Activated naive CD4-positive, alpha-beta T cell treated with Interleukin-2 at 50 U/mL for 16 hours (primary cell): Measurements from ENCODE around the gene SDHAF2.
"Not testable (repeated sequence)": the region's sequence is repeated elsewhere in the genome, so short reads cannot be mapped to it uniquely, and the experiment has no call there.

Experiments used
- DNase-seq: peaks from one replicate; pipeline ENCODE4 v3.0.0-alpha.2; 2020

The SDHAF2 gene

GRCh38 chr11:61429346-61429690 is 606 bp upstream of the SDHAF2 start:
- DNase-seq = peak; percentile 69

- DNase-seq = not testable (repeated sequence)
These were observed 915 bp downstream of the SDHAF2 start for GRCh38 chr11:61430839-61431238.

- no peak for DNase-seq
These were observed 7.6 kb downstream of the SDHAF2 start for GRCh38 chr11:61437496-61437895.

DNA sequence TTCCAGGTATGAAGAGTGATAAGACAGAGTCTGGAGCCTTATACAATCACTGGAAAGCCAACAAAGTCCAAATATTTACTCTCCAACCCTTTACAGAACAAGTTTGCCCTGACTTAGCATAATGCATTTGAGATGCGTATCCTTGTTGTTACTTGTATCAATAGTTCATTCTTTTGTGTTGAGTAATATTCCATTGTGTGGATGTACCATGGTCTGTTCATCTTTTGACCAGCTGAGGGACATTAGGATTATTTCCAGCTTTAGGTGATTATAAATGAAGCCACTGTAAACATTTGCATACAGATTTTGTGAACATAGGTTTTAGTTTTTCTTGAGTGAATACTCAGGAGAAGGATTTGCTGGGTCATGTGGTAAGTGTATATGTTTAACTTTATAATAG is 9.7 kb downstream of the SDHAF2 start:
- DNase-seq = no peak

DNA sequence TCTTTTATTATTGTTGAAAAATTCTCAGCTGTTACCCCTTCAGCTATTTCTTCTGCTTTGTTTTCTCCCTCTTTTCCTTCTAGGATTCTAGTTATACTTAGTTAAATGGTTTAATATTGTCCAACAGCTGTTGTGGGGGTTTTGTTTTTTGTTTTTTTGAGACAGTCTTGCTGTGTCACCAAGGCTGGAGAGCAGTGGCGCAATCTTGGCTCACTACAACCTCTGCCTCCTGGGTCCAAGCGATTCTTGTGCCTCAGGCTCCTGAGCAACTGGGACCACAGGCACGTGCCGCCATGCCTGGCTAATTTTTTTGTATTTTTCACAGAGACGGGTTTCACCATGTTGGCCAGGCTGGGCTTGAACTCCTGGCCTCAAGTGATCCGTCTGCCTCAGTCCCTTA is 12.7 kb downstream of the SDHAF2 start:
- no peak for DNase-seq

- no peak for DNase-seq
These were observed 15.6 kb downstream of the SDHAF2 start for GRCh38 chr11:61445516-61445915.

GRCh38 chr11:61446211-61446651 is 16.3 kb downstream of the SDHAF2 start:
- peak; percentile 83 for DNase-seq

DNA sequence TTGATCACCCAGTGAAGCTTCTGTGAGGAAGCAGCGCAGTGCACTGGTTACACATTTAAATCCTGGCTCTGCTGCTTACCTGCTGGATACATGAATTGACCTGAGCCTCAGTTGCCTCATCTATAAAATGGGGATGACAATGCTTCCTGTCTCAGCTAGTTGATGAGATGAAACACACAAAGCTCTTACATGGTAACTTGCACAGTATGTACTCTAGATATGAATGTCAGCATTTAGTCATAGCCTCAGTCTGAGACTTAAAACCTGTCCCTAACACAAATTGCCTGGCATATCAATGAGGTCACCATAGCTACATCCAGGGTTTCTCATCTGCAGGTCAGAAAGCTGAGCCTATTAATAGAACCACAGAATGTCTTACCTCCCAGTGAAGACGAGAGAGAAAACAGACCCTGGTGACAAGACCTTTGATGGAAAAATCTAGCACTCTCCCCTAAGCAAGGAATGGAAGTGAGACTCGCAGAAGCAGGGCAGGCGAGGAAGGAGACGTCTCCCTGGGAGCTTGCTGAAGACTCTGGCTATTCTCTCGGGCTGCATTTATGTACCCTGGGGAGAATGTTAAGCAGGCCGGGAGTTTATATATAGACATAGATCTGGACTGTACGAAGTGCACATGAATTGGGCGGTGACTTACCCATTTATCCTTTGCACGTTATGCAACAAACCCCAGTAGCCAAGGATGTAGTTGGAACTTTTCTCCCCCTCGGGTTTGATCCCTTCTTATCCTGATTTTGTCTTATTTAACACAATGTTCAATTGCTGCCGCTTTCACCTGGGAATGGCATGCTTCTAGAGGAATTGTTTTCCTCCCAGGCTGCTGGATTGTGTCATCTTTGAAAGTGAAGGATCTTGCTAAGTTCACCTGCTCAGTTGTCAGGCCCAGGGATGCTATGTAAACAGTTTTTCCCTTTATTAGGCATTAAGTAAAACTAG is 18.0 kb downstream of the SDHAF2 start:
- no peak for DNase-seq

DNA sequence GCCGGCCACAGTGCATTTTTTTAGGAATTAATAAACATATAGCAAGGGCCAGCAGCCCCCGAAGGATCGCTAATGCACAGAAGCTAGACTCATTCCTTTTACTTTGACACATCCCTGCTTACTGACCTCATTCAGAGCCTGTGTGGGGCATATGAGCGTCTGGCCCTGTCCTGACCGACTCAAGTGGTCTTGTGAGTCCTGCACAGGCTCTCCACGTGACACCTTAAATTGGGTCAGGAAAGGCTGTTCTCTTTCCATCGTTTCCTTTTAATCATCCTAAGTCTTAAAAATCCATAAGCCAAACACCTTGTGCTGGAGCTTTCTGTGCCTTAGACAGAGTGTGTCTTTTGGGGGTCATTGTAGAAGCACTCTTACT is 18.6 kb downstream of the SDHAF2 start:
- no peak for DNase-seq

- DNase-seq = no peak
These were observed 22.9 kb downstream of the SDHAF2 start for GRCh38 chr11:61452825-61453224.

DNA sequence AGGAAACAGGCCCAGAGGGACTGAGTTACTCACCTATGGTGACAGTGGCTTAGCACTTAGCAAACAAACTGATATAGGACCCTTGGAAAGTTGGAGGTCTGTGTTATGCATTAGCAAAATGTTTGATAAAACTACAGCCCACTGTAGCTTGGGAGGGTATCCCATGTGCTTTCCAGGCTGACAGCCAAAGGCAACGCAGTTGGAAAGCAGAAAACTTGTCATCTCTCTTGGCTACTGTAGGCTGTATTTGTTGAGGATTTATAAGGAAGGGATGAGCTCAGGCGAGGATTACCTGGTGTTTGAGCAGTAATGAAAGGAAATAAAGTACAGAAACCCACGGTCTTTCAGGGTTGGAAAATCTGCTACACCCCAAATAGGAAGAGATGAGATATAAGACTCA is 23.8 kb downstream of the SDHAF2 start:
- no peak for DNase-seq

DNA sequence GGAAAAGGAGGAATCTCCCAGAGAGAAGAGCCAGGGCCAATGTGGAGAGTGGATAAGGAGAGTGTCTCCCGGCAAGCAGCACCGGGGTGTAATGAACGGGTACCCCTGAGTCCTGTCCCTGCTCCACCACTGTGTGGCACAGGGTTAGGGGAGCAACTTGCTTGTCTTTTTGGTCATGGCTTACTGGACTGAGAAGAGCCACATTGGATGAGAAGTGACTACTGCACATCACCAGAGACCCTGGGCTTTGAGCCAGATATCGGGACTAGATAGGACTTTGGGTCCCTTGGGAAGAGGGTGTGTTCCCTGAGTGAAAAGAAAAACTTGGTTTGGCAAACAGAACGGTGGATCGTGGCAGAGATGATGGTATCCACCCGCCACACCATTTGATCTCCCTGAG is 24.6 kb downstream of the SDHAF2 start:
- no peak for DNase-seq

DNA sequence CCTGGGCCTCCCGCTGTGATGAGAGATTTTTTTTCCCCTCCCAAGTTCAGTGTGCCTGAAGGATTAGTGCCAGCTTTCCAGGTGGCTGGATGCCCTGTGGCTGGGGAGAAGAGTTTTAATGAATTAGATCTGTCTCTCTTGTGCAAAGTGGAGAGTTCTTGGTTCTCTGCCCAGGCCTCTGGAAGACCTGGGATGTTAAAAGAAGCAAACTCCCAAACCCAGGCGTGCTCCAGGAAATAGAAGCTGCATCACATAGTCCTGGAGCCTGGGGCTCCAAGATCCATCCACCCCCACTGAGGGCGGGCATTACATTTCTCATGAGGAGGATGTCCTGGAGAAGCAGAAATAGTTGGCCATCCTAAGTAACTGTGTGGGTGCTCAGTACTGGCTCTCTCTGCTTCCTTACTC is 30.6 kb downstream of the SDHAF2 start:
- no peak for DNase-seq

DNA sequence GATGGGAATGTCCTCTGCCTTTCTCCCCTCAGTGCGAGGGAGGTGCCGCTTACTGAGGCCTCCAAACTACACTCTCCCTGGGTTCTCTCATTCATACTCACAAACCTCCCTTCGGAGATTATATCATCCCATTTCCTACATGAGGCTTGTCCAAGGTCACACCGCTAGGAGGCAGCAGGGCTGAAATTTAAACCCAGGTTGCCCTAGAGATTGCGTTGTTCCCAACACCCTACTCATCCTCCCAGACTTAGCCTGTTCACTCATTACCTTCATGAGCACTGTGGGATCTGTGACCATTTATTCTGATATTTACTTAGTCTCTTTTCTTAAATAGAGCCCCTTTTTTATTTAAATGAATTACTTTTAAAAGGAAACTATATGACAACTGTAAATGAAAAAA is 31.1 kb downstream of the SDHAF2 start:
- DNase-seq = no peak

GRCh38 chr11:61467602-61468001 is 37.7 kb downstream of the SDHAF2 start:
- DNase-seq = not testable (repeated sequence)

- no peak for DNase-seq
These were observed 38.1 kb downstream of the SDHAF2 start for GRCh38 chr11:61468002-61468401.

DNA sequence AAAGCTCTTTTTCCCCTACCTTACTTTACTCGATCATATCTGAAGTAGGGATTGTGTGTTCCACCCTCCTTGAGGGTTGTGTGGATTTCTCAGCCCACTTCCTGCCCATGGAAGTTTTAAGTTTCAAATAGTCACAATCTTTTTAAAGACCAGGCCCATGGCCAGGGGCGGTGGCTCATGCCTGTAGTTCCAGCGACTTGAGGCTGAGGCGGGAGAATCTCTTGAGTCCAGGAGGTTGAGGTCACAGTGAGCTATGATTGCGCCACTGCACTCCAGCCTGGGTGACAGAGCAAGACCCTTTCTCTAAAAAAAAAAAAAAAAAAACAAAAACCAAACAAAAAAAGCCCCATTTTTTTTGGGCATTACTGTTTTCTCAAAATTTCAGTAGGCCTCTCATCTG is 42.4 kb downstream of the SDHAF2 start:
- no peak for DNase-seq

GRCh38 chr11:61472868-61473267 is 42.9 kb downstream of the SDHAF2 start:
- no peak for DNase-seq

- DNase-seq = no peak
These were observed 43.6 kb downstream of the SDHAF2 start for GRCh38 chr11:61473370-61474012.

DNA sequence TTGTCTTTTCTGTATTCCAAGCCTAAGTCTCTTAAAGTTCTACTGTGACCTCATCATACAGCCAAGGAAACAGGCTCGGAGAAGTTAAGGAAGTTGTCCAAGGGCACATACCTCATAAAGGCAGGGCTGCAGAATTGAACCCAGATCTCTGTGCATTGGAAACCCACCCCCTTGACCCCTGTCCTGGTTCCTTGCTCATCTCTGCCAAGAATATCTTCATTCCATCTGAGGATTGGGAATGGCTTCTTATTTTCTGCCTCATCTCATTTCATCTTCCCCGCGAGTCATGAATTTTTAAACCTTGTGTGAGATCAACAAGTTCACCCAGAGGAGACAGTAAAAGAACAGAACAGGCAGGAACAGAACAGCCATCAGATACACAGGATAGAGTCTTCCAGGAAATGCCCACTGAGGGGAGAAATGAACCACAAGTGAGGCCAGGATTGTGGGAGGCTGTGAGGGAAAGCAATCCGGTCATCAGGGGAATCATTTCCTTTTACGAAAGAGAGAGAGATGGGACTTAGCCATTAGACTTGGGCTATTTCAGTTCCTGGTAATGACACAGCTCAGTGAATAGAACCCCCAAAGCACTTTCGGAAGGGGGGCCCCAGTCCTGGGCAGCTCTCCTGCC is 44.2 kb downstream of the SDHAF2 start:
- DNase-seq = no peak

DNA sequence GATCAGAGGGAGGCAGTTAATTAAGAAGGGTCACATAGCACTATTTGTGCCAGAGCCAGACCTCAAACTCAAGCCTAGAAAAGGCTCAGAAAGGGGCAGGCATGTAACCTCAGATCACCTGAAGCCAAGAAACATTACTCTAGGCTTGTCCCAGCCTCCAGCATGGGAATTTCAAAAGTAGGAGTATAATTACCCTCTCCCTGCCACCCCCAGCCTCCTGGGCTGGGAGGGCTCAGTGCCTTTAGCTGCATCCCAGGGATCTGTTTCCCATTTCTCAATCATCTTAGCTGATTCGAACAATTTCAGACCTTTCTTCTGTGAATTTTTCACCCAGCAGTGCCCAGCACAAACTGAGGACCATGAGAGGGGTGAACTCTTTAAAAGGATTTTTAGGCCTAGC is 45.5 kb downstream of the SDHAF2 start:
- DNase-seq = no peak

DNA sequence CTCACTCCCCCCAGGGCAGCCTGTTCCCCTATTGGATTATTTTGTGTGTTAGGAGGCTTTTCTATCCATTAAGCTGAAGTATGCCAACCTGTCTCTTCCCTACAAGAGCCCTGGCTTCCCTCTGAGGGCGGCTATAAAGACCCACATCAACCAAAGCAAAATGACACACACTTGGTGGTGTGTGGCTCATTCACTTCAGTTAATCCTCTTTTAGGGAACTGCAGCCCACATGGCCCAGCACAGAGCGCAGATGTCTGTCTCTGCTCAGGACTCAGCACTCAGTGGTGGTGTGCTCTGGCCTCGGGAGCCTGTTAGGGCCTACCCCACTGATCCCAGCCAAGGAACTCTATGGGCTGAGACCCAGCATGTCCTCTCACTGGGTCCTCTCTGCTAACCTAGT is 46.4 kb downstream of the SDHAF2 start:
- no peak for DNase-seq

- no peak for DNase-seq
These were observed 47.2 kb downstream of the SDHAF2 start for GRCh38 chr11:61477126-61477525.

- peak; percentile 61 for DNase-seq
These were observed 47.8 kb downstream of the SDHAF2 start for GRCh38 chr11:61477727-61478148.
